Measurements from ENCODE around the gene LCP1. TPM values are rescaled to one million over a fixed set of nuclear protein-coding genes. Genes with fewer than 3 reads are reported as not detected.
A peak's percentile ranks its signal among the peaks of the same experiment; 100 is the strongest.

LCP1 gene
- polyA plus RNA-seq, 1 of the 3 experiments (the other 2 are of a cell fraction), result 0.03 TPM

DNA sequence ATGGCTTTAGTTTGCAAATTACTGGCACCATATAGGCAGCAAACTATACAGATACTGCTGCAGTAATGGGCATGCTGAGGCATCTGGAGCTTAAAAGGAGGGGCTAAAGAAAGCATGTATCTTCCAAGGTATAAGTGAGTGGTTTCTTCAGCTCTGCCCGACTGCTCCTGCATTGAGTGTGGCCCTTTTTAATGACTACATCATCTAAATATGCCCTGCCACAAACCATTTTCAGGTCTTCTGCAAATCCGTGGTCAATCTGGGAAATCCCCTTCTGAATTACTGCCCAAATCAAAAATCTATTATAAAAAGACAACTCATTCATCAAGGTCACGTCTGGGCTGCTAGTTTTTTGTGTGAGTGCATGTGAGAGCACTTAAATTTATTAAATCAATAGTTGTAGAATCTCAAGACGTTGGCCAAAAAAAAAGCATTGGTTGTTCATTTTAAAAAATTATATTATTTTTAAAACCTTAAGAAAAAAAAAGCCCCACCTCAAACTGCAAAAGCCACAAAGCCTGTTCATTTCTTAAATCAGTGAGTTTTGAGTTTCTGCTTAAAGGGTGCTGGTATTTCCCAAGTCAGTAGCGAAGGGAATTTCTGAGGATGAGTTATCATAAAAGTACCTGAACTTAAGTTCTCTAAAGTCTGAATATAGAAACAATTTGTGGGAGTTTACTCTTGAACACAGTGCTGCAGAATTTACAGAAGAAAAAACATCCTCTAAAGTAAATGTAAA lies 16.3 kb downstream of the LCP1 start:
- WGBS (ENCODE audit: low lambda C conversion rate), result 18% methylated on average over 5 of the region's 5 CpGs
- H3K9me3 ChIP-seq, result no peaks in the 10 kb centered on the region
- no peaks in the 10 kb centered on the region for H4K20me1 ChIP-seq (ENCODE audit: insufficient read depth)
- TF ChIP-seq GATA2 (CRISPR knock-in tag; IDR thresholded peaks at IDR 0.05), result no peak
- TF ChIP-seq, protein P1, sequence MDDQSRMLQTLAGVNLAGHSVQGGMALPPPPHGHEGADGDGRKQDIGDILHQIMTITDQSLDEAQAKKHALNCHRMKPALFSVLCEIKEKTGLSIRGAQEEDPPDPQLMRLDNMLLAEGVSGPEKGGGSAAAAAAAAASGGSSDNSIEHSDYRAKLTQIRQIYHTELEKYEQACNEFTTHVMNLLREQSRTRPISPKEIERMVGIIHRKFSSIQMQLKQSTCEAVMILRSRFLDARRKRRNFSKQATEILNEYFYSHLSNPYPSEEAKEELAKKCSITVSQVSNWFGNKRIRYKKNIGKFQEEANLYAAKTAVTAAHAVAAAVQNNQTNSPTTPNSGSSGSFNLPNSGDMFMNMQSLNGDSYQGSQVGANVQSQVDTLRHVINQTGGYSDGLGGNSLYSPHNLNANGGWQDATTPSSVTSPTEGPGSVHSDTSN (IDR thresholded peaks at IDR 0.05), result peak; percentile 27; the same call in 1 of the 2 replicates
- H3K79me2 ChIP-seq (ENCODE audit: insufficient read depth), result no peaks in the 10 kb centered on the region
- H3K4me2 ChIP-seq, result no peak overlapping the region
- no peak overlapping the region for H3K9ac ChIP-seq
- no peak overlapping the region for H3K27ac ChIP-seq (ENCODE audit: low read depth in 2 of 2, low read length in 1 of 2)
- H3K9me2 ChIP-seq, result no peaks in the 10 kb centered on the region
- CTCF ChIA-PET, result interaction anchor here (0.8 to 2.5 kb wide), 3 partner anchors 10 to 156 kb away, joined by 3 to 10 read pairs (median 5); no protein-coding TSS in a partner anchor
- DNase-seq, result no peak
- H3K27me3 ChIP-seq (ENCODE audit: insufficient read depth), result no peaks in the 10 kb centered on the region
- H3K36me3 ChIP-seq (replicated peaks in 1 of 2; ENCODE audit: control insufficient read depth in 1 of 2, insufficient read depth in 2 of 2, low read length in 1 of 2), result no peaks in the 10 kb centered on the region
- H3K4me3 ChIP-seq (ENCODE audit: low read depth in 2 of 2, low read length in 1 of 2), result no peak overlapping the region
- H3F3A ChIP-seq (replicated peaks; ENCODE audit: insufficient read depth), result no peaks in the 10 kb centered on the region
- POLR2A ChIA-PET, result no interaction called here
- H3K4me1 ChIP-seq (ENCODE audit: control insufficient read depth in 1 of 2, insufficient read depth in 2 of 2, low read depth in 1 of 2, low read length in 1 of 2), result peaks cover 0 to 3% of the 10 kb centered on the region in 2 experiments; a peak in 2 of 4 replicates
- no peak overlapping the region for H2AFZ ChIP-seq (ENCODE audit: low read depth)

DNA sequence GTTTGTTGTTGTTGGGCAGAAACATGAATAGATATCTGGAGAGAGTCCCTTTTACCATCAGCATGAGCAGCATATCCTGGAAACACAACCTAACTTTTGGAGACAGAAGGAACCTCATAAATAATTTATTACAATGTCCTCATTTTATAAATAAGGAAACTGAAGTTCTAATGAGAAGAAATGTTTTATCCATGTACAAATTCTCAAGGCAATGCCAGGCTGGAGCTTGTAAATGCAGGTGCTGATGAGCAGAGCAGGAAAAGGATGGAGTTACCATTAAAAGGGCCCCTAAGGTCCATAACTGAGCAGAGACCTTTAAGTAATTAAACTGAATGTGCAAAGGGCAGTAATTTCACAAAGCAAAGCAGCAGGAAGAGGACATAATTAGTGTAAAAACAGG lies 17.3 kb downstream of the LCP1 start:
- POLR2A ChIA-PET, result no interaction called here
- Histone ChIP-seq H3K4me3 (ENCODE audit: low read depth in 2 of 2, low read length in 1 of 2) (no peak overlapping the region), H3K27ac (ENCODE audit: low read depth in 2 of 2, low read length in 1 of 2) (no peak overlapping the region), H4K20me1 (ENCODE audit: insufficient read depth) (no peaks in the 10 kb centered on the region), H3K27me3 (ENCODE audit: insufficient read depth) (no peaks in the 10 kb centered on the region), H3K4me1 (ENCODE audit: control insufficient read depth in 1 of 2, insufficient read depth in 2 of 2, low read depth in 1 of 2, low read length in 1 of 2) (no peaks in the 10 kb centered on the region; a peak in 1 of 4 replicates), H3K9ac (no peak overlapping the region), H3K4me2 (no peak overlapping the region), H3F3A (replicated peaks; ENCODE audit: insufficient read depth) (no peaks in the 10 kb centered on the region), H3K9me3 (no peaks in the 10 kb centered on the region), H3K79me2 (ENCODE audit: insufficient read depth) (no peaks in the 10 kb centered on the region), H2AFZ (ENCODE audit: low read depth) (no peak overlapping the region), H3K36me3 (replicated peaks in 1 of 2; ENCODE audit: control insufficient read depth in 1 of 2, insufficient read depth in 2 of 2, low read length in 1 of 2) (no peaks in the 10 kb centered on the region), H3K9me2 (no peaks in the 10 kb centered on the region)
- no peak for DNase-seq
- CTCF ChIA-PET, result interaction anchor here (0.8 to 1.0 kb wide), 2 partner anchors 9 to 157 kb away, joined by 3 to 5 read pairs; no protein-coding TSS in a partner anchor
- no peak for TF ChIP-seq EP300 (IDR thresholded peaks at IDR 0.05; ENCODE audit: borderline replicate concordance in 1 of 2, low read depth in 1 of 2, low read length in 1 of 2)
- TF ChIP-seq, protein P2, sequence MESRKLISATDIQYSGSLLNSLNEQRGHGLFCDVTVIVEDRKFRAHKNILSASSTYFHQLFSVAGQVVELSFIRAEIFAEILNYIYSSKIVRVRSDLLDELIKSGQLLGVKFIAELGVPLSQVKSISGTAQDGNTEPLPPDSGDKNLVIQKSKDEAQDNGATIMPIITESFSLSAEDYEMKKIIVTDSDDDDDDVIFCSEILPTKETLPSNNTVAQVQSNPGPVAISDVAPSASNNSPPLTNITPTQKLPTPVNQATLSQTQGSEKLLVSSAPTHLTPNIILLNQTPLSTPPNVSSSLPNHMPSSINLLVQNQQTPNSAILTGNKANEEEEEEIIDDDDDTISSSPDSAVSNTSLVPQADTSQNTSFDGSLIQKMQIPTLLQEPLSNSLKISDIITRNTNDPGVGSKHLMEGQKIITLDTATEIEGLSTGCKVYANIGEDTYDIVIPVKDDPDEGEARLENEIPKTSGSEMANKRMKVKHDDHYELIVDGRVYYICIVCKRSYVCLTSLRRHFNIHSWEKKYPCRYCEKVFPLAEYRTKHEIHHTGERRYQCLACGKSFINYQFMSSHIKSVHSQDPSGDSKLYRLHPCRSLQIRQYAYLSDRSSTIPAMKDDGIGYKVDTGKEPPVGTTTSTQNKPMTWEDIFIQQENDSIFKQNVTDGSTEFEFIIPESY (IDR thresholded peaks at IDR 0.05; ENCODE audit: borderline replicate concordance, low read depth), result no peak
- no peak for TF ChIP-seq RAD21 (IDR thresholded peaks at IDR 0.05; ENCODE audit: low read length)
- TF ChIP-seq FOXJ3 (CRISPR knock-in tag; IDR thresholded peaks at IDR 0.05), result no peak
- no peak for TF ChIP-seq ELF1 (IDR thresholded peaks at IDR 0.05)
- TF ChIP-seq GATA2 (CRISPR knock-in tag; IDR thresholded peaks at IDR 0.05), result no peak
- TF ChIP-seq, protein P1 (IDR thresholded peaks at IDR 0.05), result no peak
- TF ChIP-seq, protein P3, sequence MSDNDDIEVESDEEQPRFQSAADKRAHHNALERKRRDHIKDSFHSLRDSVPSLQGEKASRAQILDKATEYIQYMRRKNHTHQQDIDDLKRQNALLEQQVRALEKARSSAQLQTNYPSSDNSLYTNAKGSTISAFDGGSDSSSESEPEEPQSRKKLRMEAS (IDR thresholded peaks at IDR 0.05; ENCODE audit: low read depth), result no peak
- no peak for TF ChIP-seq JUND (IDR thresholded peaks at IDR 0.05)
- TF ChIP-seq TEAD4 (IDR thresholded peaks at IDR 0.05; ENCODE audit: borderline replicate concordance, insufficient read depth), result no peak
- no peak for TF ChIP-seq YY1 (IDR thresholded peaks at IDR 0.05; ENCODE audit: low read depth)
- TF ChIP-seq, protein P4, sequence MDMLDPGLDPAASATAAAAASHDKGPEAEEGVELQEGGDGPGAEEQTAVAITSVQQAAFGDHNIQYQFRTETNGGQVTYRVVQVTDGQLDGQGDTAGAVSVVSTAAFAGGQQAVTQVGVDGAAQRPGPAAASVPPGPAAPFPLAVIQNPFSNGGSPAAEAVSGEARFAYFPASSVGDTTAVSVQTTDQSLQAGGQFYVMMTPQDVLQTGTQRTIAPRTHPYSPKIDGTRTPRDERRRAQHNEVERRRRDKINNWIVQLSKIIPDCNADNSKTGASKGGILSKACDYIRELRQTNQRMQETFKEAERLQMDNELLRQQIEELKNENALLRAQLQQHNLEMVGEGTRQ (IDR thresholded peaks at IDR 0.05; ENCODE audit: borderline replicate concordance, low read depth, low read length), result no peak
- no peak for TF ChIP-seq GABPA (IDR thresholded peaks at IDR 0.05; ENCODE audit: low read depth)
- TF ChIP-seq MXI1 (IDR thresholded peaks at IDR 0.05; ENCODE audit: low read depth, low read length), result no peak
- no peak for TF ChIP-seq SMC3 (IDR thresholded peaks at IDR 0.05; ENCODE audit: low read depth, low read length)
- TF ChIP-seq EZH2phosphoT487 (IDR thresholded peaks at IDR 0.05; ENCODE audit: borderline replicate concordance, low read depth), result no peak
- TF ChIP-seq, protein P5, sequence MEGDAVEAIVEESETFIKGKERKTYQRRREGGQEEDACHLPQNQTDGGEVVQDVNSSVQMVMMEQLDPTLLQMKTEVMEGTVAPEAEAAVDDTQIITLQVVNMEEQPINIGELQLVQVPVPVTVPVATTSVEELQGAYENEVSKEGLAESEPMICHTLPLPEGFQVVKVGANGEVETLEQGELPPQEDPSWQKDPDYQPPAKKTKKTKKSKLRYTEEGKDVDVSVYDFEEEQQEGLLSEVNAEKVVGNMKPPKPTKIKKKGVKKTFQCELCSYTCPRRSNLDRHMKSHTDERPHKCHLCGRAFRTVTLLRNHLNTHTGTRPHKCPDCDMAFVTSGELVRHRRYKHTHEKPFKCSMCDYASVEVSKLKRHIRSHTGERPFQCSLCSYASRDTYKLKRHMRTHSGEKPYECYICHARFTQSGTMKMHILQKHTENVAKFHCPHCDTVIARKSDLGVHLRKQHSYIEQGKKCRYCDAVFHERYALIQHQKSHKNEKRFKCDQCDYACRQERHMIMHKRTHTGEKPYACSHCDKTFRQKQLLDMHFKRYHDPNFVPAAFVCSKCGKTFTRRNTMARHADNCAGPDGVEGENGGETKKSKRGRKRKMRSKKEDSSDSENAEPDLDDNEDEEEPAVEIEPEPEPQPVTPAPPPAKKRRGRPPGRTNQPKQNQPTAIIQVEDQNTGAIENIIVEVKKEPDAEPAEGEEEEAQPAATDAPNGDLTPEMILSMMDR (IDR thresholded peaks at IDR 0.05), result no peak
- no peak for TF ChIP-seq RXRA (IDR thresholded peaks at IDR 0.05; ENCODE audit: borderline replicate concordance, low read depth)
